Non-pigmented ciliary epithelial cell (primary cell): Measurements from ENCODE around the gene MAP2K4.

Experiments used
- DNase-seq: peaks from one replicate; pipeline ENCODE4 v3.0.0-alpha.2; 2010; ENCODE audit warnings: low read depth

MAP2K4 gene

GRCh38 chr17:12164085-12164484, 143.4 kb downstream of the MAP2K4 start:
- DNase-seq, result no peak

- no peak for DNase-seq
Observed at GRCh38 chr17:12178644-12179330, 158.1 kb downstream of the MAP2K4 start.

- peak; percentile 34 for DNase-seq
Observed at GRCh38 chr17:12180644-12181261, 160.1 kb downstream of the MAP2K4 start.

GRCh38 chr17:12187658-12188057, 167.0 kb downstream of the MAP2K4 start:
- no peak for DNase-seq

GRCh38 chr17:12193144-12193735, 172.6 kb downstream of the MAP2K4 start:
- DNase-seq, result no peak
